GM18907 (cell line): Measurements from ENCODE around the gene TMEM123.
"Not testable (repeated sequence)": the region's sequence is repeated elsewhere in the genome, so short reads cannot be mapped to it uniquely, and the experiment has no call there.

Experiments
- ATAC-seq: cut with Tn5 transposase; IDR thresholded peaks from one replicate; pipeline ENCODE4 v1.9.1; 2021; ENCODE audit warnings: mild to moderate bottlenecking, moderate library complexity; ENCODE audit not compliant: unreplicated experiment

TMEM123 gene

DNA sequence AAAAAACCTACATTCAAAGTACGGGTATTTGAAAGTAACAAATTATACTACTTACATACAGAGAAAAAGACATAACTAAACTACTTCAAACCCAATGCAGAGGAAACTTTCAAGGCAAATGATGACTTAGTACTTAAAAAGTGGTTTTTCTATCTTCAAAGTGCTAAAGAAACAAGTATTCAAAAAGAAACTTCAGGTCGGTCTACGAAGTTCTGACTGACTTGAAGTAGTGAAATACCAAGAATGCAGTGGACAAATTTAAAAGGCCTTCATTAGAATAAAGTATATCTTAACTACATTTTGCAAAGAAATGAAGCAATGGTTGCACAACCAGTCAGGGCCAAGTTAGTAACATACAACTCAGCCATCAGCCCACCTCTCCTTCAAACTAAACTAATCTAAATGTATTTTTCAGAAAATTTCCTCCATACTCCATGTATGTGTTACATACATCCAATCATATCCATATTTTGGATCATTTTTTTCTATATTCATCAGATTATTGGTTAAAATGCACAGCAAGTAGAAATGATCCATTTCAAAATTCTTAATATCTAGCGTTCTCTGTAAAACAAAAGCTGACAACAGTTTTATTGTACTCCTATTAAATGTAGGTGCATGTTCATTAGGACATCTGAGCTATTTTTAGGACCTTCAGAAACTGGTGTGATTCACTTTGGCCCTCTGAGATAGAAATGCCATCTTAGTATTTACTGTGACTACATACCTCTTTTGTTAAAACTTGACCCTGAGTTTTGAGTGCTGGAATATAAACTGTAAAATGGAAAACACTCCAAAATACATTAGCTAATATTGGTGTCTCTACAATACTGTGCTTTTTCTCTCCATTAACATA, 55.6 kb downstream of the TMEM123 start:
- no peak for ATAC-seq

DNA sequence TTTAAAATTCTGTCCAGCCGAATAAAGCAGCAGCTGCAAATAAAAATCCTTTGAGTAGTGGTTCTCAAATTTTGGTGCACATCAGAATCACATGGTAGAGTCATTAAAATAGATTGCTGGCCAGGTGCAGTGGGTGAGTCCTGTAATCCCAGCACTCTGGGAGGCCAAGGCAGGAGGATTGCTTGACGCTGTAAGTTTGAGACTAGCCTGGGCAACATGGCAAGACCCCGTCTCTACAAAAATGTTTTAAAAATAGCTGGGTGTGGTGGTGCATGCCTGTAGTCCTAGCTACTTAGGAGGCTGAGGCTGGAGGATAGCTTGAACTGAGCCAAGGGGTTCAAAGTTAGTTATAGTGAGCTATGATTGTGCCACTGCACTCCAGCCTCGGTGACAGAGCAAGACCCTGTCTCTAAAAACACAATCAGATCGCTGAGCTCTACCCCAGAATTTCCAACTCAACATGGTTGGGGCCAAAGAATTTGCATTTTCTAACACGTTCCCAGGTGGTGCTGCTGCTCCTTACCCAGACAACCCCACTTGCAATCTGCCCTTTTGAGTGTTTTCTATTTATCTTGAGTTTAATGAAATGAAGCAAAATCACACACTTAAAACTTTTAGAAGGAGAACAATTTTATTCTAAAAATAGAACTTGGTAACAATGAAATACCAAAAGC, 56.7 kb downstream of the TMEM123 start:
- ATAC-seq: no peak

DNA sequence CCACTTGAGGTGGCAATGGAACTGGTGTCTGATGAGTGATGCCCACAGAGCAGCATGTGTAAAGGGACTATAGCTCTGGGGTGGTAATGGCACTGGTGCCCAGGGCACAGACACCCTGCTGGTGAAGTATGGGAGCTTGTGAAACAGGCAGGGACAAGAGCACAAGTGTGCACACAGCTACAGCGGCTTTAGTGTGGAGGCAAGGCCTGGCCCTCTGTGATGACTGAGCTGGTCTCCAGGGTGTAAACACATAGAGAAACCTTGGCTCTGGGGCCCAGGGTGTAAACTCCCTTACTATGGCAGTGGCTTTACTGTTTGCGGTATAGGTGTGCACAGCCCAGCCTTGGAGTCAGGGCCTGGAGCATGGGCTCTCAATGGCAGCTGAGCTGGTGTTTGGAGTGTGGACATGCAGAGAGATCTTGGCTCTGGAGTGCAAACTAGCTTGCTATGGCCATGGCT, 59.3 kb downstream of the TMEM123 start:
- ATAC-seq: no peak

DNA sequence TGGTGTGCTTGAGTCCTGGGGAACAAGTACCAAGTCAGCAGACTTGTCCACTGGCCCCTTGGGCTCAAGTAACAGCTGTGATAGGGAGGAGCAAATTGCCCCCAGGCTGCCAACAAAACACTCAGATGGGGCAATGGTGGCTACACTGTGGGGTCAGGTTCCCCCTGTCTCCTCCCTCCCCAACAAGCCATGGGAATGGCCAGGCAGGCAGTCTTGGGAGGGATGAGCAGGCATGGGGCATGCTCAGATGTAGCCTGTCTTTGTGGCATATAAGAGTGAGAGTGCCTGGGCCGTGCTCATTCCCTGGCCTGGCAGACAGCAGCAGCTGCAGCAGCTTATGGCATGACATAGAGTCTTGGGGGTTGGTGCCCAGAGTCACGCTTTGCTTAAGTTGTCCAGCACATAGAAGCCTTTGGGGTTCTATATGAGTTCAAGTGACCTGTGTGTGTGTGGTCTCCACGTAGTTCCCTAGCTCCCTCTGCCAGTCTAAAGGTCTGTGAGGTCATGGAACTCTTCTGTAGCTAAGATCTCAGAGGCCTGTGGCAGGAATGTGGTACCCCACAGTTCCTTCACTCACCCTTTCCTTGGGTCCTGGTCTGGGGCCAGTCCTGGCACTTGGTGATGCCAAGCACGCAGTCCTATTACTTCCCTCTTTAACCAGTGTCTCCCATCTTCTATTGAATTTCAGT, 60.9 kb downstream of the TMEM123 start:
- ATAC-seq: no peak

DNA sequence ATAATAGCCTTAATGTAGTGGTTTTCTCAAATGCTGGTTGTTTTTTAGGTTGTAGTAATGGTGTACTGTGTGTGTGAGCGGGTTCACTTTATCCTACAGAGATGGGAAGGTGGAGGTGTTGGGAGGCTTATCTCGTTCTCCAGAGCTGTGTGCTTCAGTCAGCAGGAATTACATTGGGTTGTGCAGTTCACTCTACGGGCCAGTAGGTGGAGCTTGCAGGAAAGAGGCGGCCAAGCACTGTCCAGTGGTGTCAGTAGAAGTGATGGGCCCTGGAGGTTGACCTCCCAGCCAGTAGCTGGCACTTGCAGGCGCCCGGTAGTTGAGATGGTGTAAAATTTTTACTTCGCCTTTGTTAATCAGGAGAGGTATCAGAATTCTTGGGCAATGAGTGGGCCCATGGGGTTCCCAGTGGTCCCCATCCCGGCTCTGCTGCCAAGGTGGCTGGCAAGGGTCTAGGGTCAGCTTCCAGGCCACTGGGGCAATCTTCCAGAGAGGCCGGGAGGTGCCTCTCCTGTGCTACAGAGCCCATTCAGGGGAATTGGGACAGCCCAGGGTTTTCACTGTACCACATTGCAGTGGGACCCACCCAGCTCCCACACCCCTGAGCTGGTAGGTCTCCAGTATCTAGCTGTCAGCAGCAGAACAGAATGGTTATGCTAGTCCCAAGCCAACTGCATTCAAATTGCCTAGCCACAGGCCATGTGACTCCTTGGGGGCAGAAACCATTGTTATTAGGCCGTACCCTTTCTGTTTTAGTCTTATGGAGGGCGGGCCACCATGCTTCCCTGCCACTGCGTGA, 61.7 kb downstream of the TMEM123 start:
- ATAC-seq: peak; percentile 87

DNA sequence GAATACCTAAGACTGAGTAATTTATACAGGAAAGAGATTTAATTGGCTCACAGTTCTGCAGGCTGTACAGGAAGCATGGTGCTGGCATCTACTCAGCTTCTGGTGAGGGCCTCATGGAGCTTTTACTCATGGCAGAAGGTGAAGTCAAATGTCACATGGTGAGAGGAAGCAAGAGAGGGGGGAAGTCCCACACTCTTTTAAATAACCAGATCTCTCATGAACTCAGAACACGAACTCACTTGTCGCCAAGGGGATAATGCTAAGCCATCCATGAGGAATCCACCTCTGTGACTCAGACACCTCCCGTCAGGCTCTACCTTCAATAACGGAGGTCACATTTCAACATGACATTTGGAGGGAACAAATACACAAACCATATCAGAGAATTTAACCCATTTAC, 63.3 kb downstream of the TMEM123 start:
- ATAC-seq: no peak

DNA sequence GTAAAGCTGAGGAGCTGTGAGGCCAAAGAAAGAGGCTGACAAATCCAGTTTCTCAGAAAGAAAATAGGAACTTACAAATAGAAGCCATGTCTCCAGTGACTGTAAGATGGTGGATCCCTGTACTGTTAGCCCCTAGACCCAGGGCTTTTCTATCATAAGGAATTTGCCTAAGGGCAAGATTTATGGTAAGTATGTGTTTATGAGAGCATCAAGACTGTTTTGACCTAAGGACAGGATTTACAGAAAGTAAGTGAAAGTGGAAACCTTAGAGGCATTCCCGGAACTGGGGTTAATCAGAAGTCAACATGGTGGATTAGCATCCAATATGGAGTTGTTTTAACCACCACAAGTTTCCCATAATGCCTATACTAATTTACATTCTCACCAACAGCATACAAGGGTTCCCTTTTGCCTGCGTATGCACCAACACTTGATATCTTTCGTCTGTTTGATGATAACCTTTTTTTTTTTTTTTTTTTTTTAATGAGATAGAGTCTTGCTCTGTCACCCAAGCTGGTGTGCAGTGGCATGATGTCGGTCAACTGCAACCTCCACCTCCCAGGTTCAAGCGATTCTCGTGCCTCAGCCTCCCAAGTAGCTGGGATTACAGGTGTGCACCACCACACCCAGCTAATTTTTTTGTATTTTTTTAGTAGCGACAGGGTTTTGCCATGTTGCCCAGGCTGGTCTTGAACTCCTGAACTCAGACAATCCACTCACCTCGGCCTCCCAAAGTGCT, 65.4 kb downstream of the TMEM123 start:
- no peak for ATAC-seq

DNA sequence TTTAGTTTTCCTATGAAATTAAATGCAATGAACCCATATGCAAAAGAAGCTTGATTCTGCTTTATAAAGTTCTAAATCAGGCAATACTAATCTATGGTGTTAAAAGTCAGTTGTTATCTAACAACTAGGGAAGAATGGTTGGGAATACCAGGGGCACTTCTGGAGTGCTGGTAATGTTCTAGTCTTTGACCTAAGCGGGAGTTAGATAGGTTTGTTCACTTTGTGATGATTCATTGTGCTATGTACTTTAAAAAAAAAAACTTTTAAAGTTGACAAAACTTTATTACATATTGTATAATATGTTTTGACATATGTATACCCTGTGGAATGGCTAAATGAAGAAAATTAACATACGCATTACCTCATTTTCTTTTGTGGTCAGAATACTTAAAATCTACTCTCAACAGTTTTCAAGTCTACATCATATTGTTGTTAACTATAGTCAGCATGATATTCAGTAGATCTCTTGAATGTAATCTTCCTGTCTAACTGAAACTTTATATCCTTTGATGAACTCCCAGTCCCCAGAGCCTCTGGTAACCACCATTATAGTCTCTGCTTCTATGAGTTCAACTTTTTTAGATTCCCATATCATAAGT, 66.3 kb downstream of the TMEM123 start:
- ATAC-seq: no peak

DNA sequence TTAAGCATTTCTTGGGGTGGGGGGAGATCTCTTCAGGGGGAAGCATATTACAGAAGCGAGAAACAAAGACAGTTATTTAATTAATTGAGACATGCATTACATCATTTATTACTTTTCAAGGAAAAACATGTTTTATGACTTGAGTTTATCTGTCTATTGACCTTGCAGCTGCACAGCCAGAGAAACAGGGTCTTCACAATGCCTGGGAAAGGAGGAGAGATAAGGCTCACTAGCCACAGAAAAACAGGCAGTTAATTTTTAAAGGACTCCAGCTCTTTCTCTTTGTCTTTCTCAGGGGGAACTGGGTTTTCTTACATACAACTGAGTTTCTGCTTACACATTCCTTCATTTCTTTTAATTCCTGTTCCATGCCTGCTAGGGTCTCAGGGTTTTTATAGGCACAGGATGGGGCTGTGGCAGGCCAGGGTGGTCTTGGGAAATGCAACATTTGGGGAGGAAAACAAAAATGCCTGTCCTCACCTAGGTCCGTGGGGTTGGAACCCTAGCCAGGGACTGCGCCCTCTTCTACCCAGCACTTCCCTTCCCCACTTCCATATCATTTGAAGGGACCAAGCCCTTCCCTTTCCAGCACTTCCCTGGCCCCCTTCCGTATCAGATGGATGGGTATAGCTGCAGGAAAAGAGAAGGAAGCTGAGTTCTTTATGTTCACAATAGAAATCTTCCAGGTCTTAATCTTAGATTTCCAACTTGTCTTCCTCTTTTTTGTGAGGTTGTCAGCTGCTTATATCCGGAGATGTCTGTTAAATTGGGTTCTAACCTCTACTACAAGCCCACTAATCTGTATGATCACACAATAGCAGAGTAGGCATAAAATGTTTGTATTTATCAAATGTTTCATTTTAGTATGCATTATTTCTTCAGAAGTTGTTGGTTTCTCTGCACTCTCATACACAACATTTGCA, 67.2 kb downstream of the TMEM123 start:
- ATAC-seq: no peak

DNA sequence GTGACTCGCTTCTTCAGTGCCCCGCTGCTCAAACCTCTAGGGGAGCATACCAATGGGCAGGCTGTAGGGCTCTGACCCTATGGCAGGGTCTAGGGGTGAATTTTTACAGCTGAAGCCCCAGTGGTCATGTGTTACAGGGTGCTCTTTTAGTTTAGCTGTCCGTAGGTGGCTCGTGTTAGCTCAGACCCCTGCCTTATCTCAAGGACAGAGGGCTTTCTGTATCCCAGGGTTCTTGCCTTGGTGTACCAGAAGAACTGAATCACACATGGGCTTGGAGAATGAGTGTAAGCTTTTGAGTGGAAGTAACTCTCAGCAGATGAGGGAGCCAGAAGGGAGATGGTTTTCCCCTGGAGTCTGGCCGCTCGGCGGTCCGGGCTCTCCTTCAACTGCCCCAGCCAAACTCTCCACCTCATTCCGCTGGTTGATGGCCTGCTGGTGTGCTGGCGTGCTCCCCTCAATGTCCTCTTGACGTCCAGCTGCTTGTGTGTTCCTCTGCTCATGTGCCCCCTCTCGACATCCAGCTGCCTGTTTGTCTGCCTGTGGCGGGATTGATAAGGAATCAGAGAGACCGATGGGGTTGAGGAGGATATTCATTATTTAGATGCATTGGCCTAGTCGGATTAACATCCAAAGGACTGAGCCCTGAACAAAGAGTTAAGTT, 68.0 kb downstream of the TMEM123 start:
- no peak for ATAC-seq

DNA sequence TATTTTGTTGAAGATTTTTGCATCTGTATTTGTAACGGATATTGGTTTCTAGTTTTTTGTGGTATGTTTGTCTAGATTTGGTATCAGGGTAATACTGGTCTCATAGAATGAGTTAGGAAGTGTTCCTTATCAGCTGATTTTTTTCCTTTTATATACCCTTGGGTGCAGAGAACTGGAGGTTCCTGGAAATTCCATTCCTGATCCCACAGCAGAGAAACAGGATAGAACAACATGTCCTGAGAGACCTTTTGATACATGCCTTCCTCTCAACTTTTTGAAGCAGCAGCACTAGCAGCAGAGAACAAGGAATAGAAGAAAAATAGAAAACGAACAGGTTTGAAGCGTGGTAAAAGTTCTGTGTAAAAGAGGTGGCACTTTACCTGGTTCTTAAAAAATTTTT, 68.7 kb downstream of the TMEM123 start:
- no peak for ATAC-seq

DNA sequence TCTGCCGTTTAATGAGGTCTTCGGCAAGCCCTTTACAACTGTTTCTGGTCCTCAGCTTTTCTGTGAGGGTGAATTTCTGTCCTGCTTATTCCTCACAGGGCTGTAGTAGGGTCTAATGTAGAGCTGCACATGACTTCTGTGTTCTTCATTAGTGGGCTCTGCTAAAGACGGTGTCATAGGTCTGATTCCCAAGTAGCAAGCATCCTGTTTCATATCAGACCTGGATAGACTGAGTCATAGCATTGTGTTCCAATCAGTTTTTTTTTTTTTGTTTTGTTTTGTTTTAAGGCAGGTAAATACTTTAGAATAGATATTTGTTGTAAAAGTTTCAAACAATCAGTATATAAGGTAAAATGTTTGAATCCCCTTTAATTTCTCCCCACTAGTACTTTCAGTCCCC, 70.2 kb downstream of the TMEM123 start:
- no peak for ATAC-seq

DNA sequence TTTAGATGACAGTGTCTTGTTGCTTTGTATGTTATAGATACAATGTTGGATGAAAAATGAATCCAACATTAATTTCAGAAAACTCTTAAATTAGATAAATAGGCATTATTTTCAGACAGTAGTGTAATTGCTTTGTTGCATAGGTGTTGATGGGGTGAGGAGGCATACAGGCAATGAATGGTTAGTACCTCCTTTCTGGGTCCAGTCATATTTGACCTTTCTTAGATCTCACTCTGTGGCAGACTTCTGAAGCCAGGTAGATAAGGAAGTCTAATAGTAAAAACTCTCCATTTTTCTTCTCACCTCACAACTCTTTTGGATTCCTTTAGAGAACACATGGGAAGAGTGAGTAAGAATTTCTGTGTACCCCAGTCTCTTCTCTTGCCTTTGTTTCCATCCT, 73.7 kb downstream of the TMEM123 start:
- ATAC-seq: no peak

DNA sequence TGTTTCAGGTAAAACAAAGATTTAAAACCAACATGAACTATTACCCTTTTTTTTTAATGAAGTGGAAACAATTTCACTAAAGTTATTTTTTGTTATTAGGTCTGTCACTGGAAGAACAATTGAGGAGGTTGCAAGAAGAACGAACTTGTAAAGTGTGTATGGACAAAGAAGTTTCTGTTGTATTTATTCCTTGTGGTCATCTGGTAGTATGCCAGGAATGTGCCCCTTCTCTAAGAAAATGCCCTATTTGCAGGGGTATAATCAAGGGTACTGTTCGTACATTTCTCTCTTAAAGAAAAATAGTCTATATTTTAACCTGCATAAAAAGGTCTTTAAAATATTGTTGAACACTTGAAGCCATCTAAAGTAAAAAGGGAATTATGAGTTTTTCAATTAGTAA, 74.7 kb downstream of the TMEM123 start:
- ATAC-seq: no peak

DNA sequence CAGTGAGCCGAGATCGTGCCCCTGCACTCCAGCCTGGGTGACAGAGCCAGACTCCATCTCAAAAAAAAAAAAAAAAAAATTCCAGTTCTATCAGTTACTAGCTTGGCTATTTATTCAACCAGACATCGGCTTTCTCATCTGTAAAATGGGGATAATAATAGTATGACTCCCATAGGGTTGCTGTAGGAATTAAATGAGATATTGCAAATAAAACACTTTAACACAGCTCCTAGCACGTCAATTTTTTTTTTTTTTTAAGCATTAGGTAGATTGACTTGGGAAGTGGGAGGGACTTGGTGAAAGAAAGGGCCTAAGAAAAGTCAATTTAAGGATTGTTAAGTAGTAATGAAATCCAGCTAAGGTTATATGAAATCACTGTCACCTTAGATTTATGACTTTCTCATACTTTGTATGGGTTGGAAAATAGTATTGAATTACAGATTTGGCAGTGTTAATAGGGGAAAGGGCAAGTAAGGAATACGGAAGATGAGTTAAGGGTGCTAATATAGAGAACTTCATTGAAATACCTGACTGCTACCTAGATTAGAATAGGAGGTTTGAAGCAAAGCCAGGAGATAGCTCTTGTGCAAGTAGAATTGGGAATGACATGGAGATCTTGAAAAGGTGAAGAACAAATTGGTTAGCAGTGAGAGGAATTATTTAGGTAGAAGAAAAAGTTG, 76.7 kb downstream of the TMEM123 start:
- ATAC-seq: no peak

DNA sequence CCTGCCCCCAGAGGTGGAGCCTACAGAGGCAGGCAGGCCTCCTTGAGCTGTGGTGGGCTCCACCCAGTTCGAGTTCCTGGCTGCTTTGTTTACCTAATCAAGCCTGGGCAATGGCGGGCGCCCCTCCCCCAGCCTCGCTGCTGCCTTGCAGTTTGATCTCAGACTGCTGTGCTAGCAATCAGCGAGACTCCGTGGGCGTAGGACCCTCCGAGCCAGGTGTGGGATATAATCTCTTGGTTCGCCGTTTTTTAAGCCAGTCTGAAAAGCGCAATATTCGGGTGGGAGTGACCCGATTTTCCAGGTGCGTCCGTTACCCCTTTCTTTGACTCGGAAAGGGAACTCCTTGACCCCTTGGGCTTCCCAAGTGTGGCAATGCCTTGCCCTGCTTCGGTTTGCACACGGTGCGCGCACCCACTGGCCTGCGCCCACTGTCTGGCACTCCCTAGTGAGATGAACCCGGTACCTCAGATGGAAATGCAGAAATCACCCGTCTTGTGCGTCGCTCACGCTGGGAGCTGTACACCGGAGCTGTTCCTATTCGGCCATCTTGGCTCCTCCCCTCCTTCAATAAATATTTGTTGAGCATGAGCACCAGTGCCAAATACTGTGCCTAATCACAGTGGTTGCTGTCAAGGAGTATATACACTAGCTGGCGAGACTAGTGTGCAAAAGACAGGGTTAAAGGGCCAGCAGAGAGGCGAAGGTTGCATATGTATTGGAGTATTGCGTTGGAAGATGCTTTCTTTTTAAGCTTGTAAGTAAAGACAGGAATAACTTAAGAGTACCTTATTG, 77.7 kb downstream of the TMEM123 start:
- not testable (repeated sequence) for ATAC-seq

DNA sequence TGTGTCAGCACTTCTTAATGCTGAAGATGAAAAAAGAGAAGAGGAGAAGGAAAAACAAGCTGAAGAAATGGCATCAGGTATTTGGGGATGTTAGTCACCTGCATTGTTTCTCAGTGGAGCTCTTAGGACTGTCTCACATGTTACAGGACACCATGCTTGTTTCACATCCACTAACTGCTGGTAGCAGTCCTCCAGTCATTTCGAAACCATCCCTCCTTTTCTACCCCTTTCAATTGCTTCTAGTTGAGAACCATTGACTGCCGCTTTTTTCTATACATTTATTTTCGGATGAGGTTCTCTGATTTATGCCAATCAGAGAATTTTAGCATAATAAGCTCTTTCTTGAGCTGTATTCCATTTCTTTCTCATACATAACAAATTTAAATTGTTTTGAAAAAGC, 84.1 kb downstream of the TMEM123 start:
- ATAC-seq: peak; percentile 100
